Right lobe of liver (tissue), 6 donors: ENCODE measurements around the gene UQCRQ. TPM values are rescaled to one million over a fixed set of nuclear protein-coding genes. Genes with fewer than 3 reads are reported as not detected.

Source experiments
- ATAC-seq, 4 donors: fragments of 200-7000 bp; cut with Tn5 transposase; one replicate each; pipeline ENCODE4 v1.9.1; 2020; ENCODE audit warnings: mild to moderate bottlenecking in 4 of 4, moderate library complexity in 4 of 4
- DNase-seq, 3 donors: peaks; one replicate each; pipeline ENCODE4 v3.0.0-alpha.2; 2020
- H3K27ac ChIP-seq, 3 donors: fragments of 200-600 bp; one replicate each; pipeline ENCODE4 v1.8.0; 2022
- H3K27me3 ChIP-seq, 2 donors: fragments of 200-600 bp; one replicate each; pipeline ENCODE4 v1.8.0; 2022
- H3K36me3 ChIP-seq, 4 donors: fragments of 200-600 bp; sonication (generic) in 1 of 4; one replicate each; pipeline versions ENCODE4 v1.5.1 to v1.8.0; 2017 to 2022; ENCODE audit warnings: control low read depth in 1 of 4
- H3K4me1 ChIP-seq, 4 donors: fragments of 200-600 bp; sonication (generic) in 1 of 4; one replicate each; pipeline versions ENCODE4 v1.5.1 to v1.8.0; 2017 to 2022; ENCODE audit warnings: control low read depth in 1 of 4
- H3K4me3 ChIP-seq, 3 donors: fragments of 200-600 bp; one replicate each; pipeline ENCODE4 v1.8.0; 2022
- H3K9me3 ChIP-seq, 4 donors: fragments of 200-600 bp; sonication (generic) in 1 of 4; one replicate each; pipeline versions ENCODE4 v1.5.1 to v1.8.0; 2017 to 2022; ENCODE audit warnings: control low read depth in 1 of 4
- CTCF ChIP-seq, 4 donors: fragments of 200-600 bp in 3 of 4; fragments of 450-650 bp in 1 of 4; IDR thresholded peaks; one replicate each; pipeline versions ENCODE4 v1.5.1 to v1.8.0; 2016 to 2022; ENCODE audit warnings: antibody characterized with exemption in 4 of 4, mild to moderate bottlenecking in 2 of 4
- POLR2A ChIP-seq: fragments of 450-650 bp; IDR thresholded peaks from one replicate; pipeline ENCODE4 v1.6.1; 2017; ENCODE audit warnings: antibody characterized with exemption, mild to moderate bottlenecking
- WGBS: methylation state at CpG from one replicate; pipeline ENCODE4 v1.1.6; 2018; ENCODE audit warnings: low coverage, low lambda C conversion rate; ENCODE audit not compliant: insufficient coverage; ENCODE audit errors: missing lambda C conversion rate; 5-methylcytosine and 5-hydroxymethylcytosine counted together
- intact Hi-C, 2 donors: fragments of 100-400 bp; cut with DNase I; formaldehyde crosslinking; loops; one replicate each; pipeline versions ENCODE4 v1.11.2 to v1.14.1; 2022
- total RNA-seq, 6 experiments: library from RNA; depleted of rRNA in 2 of 6; stranded (reverse); fragments of >200 nt in 2 of 6; fragmentation: NEBNext Ultra II Directional in 3 of 6; extraction: Animal tissue kit (Norgen Biotek cat#: 25700) in 3 of 6; gene quantifications; one replicate each; pipeline versions ENCODE4 v1.1.0 to v1.2.4, GENCODE V29; 2016 to 2023
- donor health status: DM: no; HTN: yes; CAD: no.
- donor health status: DM: no; HTN: no; CAD: no.
- donor health status: DM: no; HTN: no; CAD: no.
- donor health status: DM: no; HTN: yes; CAD: no.
- donor health status: DM: no; HTN: yes; CAD: no.

UQCRQ gene
- total RNA-seq, 6 experiments from 2014 or later, result 488 to 702 (median 628) TPM

DNA sequence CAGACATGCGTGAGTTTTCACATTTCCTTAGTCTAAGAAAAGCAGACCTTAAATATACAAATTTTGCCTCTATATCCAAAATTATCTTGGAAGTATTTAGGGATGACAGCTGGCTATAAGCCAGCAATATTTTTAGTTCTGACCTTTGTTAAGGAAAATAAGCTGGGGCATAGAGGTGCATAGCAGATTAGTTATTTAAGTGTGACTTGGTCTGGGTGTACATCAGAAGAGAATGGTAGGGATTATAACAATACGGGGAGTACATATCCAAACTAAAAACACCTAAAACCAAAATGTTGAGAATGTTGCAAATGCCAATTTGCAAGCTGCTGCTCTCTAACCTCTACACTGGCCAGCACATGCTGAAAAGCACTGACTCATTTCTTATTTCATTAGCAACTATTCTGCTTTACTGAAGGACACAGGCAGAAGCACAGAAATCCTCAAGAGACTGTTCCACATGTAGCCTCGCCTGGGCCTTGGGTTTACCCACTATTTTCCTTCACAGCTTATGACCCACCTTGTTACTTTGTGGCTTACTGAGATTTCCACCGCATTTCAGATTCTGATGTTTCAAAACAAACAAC, 29.4 kb downstream of the UQCRQ start:
- no peak overlapping the region for H3K4me3 ChIP-seq
- 92% methylated on average over 4 of the region's 4 CpGs for WGBS
- intact Hi-C loops, result no loop called here
- H3K4me1 ChIP-seq, result no peaks in the 10 kb centered on the region
- H3K27me3 ChIP-seq, result no peaks in the 10 kb centered on the region
- TF ChIP-seq CTCF (IDR thresholded peaks at IDR 0.05), result no peak
- no peak for TF ChIP-seq POLR2A
- no peaks in the 10 kb centered on the region for H3K9me3 ChIP-seq
- peaks cover 4 to 85% (median 48%) of the 10 kb centered on the region in 4 donors for H3K36me3 ChIP-seq
- ATAC-seq, result peak in 1 of 4 donors; percentile 16
- no peak overlapping the region for H3K27ac ChIP-seq
- DNase-seq, result no peak

DNA sequence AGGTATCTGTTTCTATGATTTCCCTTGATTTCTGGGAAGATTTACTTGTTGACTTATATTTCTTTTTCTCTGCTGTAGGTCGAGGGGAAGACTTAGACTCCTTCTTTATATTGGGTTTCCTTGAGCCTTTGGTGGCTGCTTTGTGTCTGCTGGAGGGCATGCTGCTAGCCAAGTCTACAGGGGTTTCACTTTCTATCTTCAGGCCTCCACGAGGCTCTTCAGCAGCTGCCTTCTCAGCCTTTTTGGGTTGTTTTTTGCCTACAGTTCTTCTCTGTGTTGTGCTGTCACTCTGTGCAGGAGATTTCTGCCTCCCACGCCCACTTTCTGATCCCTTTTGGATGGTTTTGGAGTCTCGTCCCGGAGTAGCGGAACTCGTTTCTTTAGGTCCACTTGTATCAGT, 30.2 kb downstream of the UQCRQ start:
- no peak overlapping the region for H3K4me3 ChIP-seq
- intact Hi-C loops, result no loop called here
- no peaks in the 10 kb centered on the region for H3K4me1 ChIP-seq
- DNase-seq, result no peak
- H3K9me3 ChIP-seq, result no peaks in the 10 kb centered on the region
- TF ChIP-seq CTCF (IDR thresholded peaks at IDR 0.05) (no peak), POLR2A (no peak)
- WGBS, result 83% methylated on average over 6 of the region's 7 CpGs
- no peak overlapping the region for H3K27ac ChIP-seq
- H3K36me3 ChIP-seq, result peaks cover 4 to 82% (median 45%) of the 10 kb centered on the region in 4 donors
- ATAC-seq, result peak in 3 of 4 donors; percentile 23 to 30 (median 25)
- no peaks in the 10 kb centered on the region for H3K27me3 ChIP-seq

GRCh38 chr5:132898094-132898493, 31.7 kb downstream of the UQCRQ start:
- Histone ChIP-seq H3K27me3 (no peaks in the 10 kb centered on the region), H3K4me3 (no peak overlapping the region), H3K36me3 (peaks cover 4 to 69% (median 33%) of the 10 kb centered on the region in 4 donors), H3K27ac (no peak overlapping the region), H3K4me1 (no peaks in the 10 kb centered on the region), H3K9me3 (no peaks in the 10 kb centered on the region)
- intact Hi-C loops, result no loop called here
- 62% methylated on average over 2 of the region's 3 CpGs for WGBS
- DNase-seq (no peak), ATAC-seq (peak in 2 of 4 donors; percentile 7 to 13)
- TF ChIP-seq POLR2A, result no peak
- no peak for TF ChIP-seq CTCF (IDR thresholded peaks at IDR 0.05)

DNA sequence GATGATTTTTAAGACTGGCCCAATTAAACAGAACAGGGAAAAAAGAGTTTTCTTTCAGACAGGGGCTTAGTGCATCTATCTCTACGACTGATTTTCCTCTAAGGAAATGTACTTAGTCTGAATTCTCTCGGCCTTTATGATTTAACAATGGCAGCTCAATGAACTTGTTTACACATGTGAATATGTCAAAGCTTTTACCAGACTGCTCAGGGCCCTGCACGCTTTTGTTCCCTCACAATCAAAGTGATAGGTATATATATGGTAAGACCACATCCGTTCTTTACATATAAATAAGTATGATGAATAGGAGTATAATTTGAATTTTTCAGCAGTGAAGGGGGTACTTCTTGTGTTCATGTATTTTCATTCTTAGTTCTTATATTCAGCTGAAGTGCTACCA, 34.6 kb downstream of the UQCRQ start:
- intact Hi-C loops, result no loop called here
- Histone ChIP-seq H3K4me3 (no peak overlapping the region), H3K4me1 (peaks cover 0 to 10% (median 4%) of the 10 kb centered on the region in 4 donors), H3K36me3 (peaks cover 1 to 40% (median 18%) of the 10 kb centered on the region in 4 donors), H3K27ac (no peak overlapping the region), H3K9me3 (no peaks in the 10 kb centered on the region), H3K27me3 (no peaks in the 10 kb centered on the region)
- TF ChIP-seq CTCF (IDR thresholded peaks at IDR 0.05) (no peak), POLR2A (no peak)
- ATAC-seq (no peak), DNase-seq (no peak)
- 88% methylated on average over 4 of the region's 4 CpGs for WGBS
